ENCODE results near the gene UBE2D3.

GRCh38 chr4:102862747-102863146 lies 35.4 kb upstream of the UBE2D3 start:
- TF ChIP-seq, protein P1, sequence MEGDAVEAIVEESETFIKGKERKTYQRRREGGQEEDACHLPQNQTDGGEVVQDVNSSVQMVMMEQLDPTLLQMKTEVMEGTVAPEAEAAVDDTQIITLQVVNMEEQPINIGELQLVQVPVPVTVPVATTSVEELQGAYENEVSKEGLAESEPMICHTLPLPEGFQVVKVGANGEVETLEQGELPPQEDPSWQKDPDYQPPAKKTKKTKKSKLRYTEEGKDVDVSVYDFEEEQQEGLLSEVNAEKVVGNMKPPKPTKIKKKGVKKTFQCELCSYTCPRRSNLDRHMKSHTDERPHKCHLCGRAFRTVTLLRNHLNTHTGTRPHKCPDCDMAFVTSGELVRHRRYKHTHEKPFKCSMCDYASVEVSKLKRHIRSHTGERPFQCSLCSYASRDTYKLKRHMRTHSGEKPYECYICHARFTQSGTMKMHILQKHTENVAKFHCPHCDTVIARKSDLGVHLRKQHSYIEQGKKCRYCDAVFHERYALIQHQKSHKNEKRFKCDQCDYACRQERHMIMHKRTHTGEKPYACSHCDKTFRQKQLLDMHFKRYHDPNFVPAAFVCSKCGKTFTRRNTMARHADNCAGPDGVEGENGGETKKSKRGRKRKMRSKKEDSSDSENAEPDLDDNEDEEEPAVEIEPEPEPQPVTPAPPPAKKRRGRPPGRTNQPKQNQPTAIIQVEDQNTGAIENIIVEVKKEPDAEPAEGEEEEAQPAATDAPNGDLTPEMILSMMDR (IDR thresholded peaks at IDR 0.05; ENCODE audit: insufficient read depth, low read depth, low read length) = no peak
- no peak for TF ChIP-seq EZH2 (IDR thresholded peaks at IDR 0.05; ENCODE audit: insufficient read depth, low read length)
